ENCODE measurements around the gene TKT. TPM values are rescaled to one million over a fixed set of nuclear protein-coding genes. Genes with fewer than 3 reads are reported as not detected.
"Not testable (repeated sequence)": the region's sequence is repeated elsewhere in the genome, so short reads cannot be mapped to it uniquely, and the experiment has no call there.

TKT gene
- total RNA-seq, 2 donors from 2014 or later = 123 to 125 TPM

DNA sequence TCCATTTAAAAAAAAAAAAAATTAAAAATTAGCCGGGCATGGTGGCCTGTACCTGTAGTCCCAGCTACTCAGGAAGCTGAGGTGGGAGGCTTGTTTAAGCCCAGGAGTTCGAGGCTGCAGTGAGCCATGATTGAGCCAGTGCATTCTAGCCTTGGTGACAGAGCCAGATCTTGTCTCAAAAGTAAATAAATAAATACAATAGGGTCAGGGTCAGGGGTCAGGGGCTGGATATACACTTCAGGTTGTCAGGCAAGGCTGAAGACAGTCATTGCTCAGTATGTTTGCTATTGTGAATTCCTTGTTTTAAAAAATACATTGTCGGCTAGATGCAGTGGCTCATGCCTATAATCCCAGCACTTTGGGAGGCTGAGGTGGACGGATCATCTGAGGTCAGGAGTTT lies 8.1 kb upstream of the TKT start:
- intact Hi-C loops (cut with DNase I) = no loop called here
- peak; percentile 18 for DNase-seq (ENCODE audit: low spot score)

DNA sequence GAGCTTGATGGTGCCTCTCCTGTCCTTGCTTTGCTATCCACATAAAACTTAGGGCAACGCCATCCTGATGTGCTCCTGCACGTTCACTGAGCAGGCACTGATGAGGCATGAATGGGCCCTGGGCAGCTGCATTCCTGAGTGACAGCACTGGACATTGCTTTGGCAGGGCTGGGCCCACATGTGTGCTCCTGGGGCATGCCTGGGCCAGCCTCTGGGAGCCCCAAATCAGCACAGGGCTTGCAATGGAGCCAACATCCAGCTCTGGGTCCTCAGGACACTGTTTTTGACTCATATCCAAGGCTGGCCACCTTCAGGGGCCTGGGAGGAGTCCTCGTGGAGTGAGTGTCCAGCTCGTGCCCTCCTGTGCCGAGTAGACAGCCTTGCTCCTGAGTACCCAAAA lies 5.9 kb upstream of the TKT start:
- intact Hi-C loops (cut with DNase I) = no loop called here
- DNase-seq (ENCODE audit: low spot score) = peak; percentile 38

DNA sequence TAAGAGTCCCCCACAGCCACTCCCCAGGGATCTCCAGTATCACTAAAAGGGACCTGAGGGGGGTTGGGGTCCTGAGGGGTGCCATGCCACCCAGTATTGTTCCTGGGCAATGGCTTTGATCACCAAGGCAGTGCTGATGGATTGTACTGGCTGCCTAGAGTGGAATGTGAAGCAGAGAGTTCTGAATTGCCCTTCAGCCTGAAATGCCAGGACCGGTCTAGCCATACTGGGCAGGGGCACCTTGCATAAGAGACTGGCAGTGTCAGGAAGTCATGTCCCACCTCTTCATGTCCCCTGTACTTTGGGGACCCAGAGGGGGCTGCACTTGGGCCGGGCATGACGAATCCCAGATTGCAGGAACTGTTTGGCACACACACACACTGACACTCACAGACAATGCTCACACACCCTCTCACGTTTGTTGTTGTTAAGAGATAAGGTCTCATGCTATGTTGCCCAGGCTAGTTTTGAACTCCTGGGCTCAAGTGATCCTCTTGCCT lies 4.5 kb upstream of the TKT start:
- intact Hi-C loops (cut with DNase I) = no loop called here
- no peak for DNase-seq (ENCODE audit: low spot score)

DNA sequence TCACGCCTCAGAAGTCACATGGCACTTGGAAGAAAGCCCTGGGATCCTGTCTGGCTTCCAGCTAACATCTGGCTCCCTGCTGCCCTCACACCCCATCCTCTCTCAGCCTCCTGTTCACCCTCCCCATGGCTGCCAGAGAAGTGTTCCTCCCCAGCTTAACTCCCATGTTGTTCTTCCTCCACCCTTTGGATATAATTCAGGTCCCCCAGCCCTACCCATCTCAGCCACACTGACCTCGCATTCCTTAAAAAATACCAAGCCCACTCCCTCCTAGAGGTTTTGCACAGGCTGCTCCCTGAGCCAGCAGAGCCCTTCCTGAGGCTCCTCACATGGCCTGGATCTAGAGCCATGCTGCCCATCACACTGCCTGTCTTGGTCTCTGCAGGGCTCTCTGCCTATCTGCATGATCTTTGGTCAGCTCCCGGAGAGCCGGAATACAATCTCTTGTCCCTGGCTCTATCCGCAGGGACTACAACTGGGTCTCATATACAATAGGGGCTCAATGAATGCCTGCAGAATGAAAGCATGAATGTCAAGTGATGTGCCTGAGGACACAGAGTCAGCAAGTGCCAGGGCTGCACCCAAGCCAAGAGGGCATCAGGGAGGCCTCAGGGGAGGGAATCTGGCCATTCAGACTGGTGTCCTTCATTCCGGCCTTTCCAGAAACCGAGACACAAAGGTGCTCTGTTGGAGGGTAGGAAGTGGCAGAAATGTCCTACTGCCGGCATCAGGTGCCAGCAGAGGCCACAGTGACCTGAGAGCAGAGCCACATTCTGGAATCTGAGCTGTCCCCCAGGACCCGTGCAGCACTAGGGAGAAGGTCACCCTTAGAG lies 3.8 kb upstream of the TKT start:
- no peak for DNase-seq (ENCODE audit: low spot score)
- intact Hi-C loops (cut with DNase I) = no loop called here

DNA sequence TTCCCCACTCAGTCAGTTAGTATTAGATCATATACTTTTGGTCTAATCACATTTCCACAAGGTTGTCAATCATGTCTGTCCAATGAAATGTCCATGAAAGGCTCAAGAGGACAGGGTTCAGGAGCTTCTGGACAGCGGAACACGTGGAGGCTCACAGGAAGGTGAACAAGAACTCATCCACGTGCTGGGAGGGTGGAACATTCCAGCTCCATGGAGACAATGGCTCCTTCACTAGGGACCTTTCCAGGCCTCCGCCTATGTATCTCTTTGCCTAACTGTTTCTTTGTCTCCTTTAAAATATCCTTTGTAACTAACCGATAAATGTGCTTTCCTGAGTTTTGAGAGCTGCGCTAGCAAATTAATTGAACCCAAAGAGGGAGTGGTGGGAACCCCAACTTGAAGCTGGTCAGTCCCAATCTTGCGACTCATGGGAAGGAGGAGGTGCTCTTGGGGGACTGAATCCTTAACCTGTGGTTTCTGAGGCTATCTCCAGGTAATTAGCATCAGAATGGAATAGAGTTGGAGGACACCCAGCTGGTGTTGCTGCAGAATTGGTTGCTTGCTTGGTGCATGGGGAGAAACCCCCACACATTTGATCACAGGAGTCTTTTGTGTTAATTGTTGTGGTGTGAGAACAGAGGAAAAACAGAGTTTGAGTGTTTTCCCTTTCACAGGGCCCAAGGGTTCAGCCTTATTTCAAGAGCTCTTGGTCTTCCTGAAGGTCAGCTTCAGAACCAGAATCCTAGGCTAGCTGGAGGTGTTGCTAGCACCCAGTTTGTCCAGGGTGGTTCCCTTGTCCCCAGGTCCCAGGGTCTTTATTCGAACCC lies 3.0 kb upstream of the TKT start:
- intact Hi-C loops (cut with DNase I) = no loop called here
- DNase-seq (ENCODE audit: low spot score) = no peak

DNA sequence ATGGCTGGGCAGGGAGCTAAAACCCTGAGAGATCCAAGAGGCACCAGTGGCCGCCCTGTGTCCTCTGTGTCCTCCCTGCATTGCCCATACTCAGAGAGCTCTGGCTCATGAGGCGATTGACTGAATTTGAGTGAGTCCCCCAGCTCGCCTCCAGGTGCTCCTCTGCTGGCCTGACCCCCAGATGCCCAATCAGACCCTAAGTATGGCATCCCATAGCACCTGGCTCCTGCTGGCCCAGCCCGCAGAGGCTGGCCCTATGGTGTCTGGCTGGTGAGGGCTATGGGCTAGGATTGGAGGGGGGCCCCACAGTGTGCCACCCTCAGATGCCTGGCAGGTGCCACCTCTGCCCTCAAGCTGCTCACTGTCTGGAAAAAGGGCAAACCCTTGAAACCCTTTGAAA lies 1.6 kb upstream of the TKT start:
- no peak for DNase-seq (ENCODE audit: low spot score)
- intact Hi-C loops (cut with DNase I) = no loop called here

DNA sequence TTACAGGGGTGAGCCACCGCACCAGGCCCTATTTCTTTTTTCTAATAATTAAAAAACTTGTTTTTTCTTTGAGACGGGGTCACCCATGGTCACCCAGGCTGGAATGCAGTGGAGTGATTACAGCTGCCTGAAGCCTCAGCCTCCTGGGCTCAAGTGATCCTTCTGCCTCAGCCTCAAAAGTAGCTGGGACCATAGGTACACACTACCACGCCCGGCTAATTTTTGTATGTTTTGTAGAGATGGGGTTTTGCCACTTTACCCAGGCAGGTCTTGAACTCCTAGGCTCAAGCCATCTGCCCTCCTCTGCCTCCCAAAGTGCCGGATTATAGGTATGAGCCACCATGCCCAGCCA lies 858 bp upstream of the TKT start:
- intact Hi-C loops (cut with DNase I) = no loop called here
- no peak for DNase-seq (ENCODE audit: low spot score)

DNA sequence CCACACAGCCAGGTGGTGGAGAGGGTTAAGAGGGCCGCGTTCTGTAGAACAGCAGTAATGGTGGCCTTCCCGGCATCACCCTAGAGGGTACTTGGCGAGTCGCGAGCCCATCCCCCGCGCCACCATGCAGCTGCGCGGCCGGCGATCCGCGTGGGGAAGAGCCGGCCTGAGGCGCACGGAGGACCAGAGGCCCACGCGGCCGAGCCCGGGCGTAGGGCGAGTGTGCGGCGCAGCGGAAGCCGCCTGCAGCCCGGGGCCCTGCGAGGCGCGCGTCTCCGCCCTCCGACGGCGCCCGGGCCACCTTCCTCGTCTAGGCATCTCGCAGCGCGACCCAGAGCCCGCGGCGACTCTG lies 423 bp downstream of the TKT start:
- intact Hi-C loops (cut with DNase I) = no loop called here
- no peak for DNase-seq (ENCODE audit: low spot score)

DNA sequence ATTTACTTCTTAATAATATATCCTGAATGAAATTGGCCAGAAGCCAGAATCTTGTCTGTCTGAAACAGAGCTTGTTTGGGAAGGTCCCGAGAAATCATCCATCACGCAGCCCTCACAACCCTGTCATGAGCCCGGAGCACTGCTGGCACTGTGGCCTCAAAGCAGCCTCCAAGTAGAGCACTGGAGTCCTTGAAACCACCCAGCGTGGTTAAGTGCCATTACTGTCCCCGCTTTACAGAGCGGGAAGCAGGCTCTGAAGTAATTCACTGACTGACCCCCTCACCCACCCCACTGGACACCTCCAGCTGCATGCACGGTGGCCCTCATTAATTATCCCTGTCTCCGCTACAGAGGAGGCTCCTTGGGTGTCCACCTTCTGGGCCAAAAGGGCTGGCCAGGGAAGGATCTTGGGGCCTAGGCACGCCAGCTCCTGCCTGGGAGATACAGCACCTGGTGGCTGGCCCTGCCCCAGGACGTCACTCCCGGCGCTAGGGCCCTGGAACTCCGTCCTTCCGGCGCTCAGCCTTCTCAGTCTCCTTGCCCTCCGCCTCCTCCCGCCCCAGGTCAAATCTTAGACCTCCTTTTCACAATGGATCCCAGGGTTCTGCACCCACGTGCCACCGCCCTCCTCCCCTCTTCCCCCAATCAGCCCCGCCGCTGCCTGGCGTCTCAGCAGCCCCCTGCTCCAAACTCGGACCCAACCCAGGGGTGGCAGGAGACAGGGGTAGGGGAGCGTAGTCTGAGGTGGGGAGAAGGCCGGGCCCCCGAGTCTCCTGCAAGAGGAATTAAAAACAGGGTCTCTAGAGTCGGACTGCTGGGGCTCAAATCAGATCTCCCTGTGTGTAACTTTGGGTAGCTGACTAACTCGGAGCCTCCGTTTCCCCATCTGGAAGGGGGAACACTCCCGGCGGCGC lies 1.1 kb downstream of the TKT start:
- DNase-seq (ENCODE audit: low spot score) = peak; percentile 87
- intact Hi-C loops (cut with DNase I) = no loop called here

DNA sequence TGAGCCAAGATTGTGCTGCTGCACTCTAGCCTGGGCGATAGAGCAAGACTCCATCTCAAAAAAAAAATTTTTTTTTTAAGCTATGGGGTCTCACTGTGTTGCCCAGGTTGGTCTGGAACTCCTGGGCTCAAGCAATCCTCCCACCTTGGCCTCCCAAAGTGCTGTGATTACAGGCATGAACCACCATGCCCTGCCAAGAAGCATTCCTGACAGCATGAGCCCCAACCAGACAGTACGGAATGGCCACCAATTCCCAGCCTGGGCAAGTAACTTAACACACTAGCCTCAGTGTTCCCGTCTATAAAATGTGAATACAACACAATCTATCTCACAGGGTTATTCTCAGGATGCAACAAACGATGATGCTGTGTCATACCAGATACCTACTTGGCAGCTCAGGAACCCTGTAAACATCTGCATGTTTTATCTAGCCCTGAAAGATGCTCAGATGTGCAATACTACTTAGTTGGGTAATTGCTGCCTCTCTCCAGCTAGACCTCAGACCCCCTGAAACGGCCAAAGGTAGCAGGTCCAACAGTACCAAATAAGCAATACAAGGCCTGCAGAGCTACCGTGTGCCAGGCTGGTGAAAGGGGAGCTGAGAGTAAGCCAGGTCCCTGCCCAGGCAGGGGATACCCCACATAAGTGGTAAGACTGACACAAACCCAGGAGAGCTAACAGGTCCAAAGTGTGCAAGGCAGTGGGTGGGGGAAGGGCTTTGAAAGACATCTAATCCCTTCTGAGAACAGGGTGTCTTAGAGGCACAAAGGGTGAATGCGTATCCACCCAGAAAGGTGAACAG lies 1.9 kb downstream of the TKT start:
- intact Hi-C loops (cut with DNase I) = no loop called here

DNA sequence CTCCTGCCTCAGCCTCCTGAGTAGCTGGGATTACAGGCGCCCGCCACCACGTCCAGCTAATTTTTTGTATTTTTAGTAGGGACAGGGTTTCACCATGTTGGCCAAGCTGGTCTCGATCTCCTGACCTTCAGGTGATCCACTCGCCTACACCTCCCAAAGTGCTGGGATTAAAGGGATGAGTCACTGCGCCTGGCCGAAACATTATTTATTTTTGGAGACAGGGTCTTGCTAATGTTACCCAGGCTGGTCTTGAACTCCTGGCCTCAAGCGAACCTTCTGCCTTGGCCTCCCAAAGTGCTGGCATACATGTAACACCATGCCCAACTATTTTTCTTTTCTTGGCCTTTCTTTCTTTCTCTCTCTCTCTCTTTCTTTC lies 2.9 kb downstream of the TKT start:
- intact Hi-C loops (cut with DNase I); DNase-seq (ENCODE audit: low spot score): not testable (repeated sequence)

More for the DNA sequence above, 1.9 kb downstream of the TKT start:
- DNase-seq (ENCODE audit: low spot score) = no peak

DNA sequence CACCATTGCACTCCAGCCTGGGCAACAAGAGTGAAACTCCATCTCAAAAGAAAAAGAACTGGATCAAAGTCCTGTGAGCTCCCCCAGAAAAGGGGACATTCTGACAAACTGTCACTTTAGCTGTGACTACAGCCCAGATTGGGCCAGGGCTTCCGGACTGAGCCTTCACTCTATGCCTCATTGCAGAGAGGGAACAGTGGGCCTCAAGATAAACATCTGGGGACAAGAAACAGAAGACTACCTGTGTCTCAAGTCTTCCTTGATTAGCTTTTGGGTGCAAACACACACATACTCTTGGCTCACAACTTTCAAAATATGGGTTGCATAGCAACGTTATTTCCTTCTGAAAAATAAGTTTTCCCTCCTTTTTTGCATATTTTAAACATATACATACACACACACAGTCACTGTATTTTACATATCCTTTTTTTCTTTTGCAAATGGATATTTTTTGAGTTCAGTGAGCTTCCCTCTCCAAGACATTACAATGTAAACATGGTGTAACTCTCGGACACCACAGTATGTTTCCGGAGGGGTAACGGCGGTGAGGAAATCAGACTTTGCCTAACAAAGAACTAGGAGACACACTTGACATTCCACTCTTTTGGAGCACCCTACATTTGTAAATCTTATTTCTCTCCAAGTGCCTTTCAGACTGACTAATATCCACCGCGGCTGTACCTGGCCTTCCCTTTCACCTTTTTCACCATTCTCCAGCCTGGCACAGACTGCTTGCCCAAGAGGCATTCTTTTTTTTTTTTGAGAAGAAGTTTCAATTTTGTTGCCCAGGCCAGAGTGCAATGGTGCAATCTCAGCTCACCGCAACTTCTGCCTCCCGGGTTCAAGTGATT lies 3.5 kb downstream of the TKT start:
- DNase-seq (ENCODE audit: low spot score) = no peak
- intact Hi-C loops (cut with DNase I) = no loop called here

DNA sequence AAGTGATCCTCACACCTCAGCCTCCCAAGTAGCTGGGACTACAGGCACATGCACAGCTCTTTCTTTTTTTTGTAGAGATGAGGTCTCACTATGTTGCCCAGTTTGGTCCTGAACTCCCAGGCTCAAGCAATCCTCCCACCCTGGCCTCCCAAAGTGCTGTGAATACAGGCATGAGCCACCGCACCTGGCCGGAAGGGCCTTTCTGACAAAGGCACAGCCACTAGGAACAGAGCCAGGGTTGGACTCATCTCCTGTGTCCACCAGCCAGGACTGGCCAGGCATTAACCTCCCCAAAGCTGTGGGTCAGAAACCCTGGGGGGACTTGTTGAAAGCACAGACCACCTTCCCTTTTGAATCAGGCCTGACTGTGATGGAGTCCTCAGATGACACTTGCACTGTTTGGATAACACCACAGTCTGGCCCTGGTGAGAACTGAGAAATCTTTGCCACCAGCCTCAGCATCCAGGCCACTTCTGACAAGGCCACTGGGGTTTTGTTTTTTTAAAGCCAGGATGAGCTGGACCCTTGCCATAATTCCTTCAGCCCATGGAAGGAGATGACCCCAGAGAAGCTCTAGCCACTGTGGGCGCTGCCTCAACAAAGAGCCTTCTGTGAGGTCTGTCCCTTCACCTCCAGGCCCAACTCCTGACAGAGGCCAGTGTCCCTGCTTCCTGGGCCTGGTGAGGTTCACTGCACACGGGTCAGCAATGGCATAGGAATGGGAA lies 4.8 kb downstream of the TKT start:
- intact Hi-C loops (cut with DNase I) = no loop called here
- no peak for DNase-seq (ENCODE audit: low spot score)

DNA sequence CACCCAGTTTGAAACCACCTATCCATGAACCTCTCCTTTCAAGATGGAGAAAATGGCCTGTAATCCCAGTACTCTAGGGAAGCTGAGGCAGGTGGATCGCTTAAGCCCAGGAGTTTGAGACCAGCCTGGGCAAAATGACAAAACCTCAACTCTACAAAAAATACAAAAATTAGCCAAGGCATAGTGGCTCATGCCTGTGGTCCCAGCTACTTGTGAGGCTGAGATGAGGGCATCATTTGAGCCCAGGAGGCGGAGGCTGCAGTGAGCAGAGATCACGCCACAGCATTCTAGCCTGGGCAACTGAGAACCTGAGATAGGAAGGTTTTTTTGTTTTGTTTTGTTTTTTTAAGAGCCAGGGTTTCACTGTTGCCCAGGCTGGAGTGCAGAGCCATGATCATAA lies 5.4 kb downstream of the TKT start:
- intact Hi-C loops (cut with DNase I) = no loop called here
- no peak for DNase-seq (ENCODE audit: low spot score)

DNA sequence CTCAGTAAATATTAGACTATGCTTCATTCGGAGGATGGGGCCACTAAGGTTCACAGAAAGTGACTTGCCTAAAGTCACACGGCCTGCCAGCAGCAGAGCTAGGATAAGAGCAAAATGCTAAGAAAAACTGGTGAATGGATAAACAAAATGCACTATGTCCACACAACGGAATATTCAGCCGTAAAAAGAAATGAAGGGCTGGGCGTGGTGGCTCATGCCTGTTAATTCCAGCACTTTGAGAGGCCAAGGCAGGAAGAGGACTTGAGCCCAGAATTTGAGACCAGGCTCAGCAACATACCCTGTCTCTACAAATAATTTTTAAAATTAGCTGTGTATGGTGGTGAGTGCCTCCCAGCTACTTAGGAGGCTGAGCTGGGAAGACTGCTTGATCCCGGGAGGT lies 7.7 kb downstream of the TKT start:
- intact Hi-C loops (cut with DNase I) = no loop called here
- no peak for DNase-seq (ENCODE audit: low spot score)

DNA sequence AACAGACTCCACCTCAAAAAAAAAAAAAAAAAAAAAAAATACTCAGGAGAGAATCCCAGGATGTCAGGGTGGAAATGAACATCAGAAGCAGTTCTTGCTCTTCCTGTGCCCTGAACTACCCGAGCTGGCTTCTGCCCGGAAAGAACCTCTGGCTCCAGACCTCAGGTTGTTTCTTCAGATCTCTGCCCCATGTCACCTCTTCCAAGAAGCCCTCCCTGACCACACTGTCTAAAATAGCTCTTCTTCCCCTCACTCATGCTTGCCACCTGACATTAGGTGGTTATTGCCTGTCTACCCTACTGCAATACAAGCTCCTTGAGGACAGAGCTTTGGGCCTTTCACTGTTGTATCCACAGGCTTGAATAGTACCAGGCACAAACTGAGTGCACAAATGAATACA lies 8.2 kb downstream of the TKT start:
- no peak for DNase-seq (ENCODE audit: low spot score)
- intact Hi-C loops (cut with DNase I) = no loop called here

DNA sequence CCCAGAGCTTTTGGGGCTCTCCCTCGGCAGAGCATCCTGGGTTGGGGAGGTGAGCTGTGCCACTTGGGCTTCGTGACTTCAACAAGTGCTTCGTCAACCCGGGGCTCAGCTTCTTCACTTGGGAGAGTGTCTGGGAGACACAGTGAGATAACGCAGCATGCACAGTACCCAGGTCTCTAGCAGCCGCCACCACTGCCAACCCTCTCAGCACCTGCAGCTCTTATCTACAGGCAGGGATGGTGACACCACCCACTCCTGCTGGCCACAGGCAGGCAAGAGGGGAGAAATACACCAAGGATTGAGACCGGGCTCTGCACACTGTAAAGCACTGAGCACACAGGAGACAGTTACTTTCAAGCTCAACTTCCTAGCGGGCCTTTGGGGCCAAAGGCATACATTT lies 11.6 kb downstream of the TKT start:
- no peak for DNase-seq (ENCODE audit: low spot score)
- intact Hi-C loops (cut with DNase I) = no loop called here

DNA sequence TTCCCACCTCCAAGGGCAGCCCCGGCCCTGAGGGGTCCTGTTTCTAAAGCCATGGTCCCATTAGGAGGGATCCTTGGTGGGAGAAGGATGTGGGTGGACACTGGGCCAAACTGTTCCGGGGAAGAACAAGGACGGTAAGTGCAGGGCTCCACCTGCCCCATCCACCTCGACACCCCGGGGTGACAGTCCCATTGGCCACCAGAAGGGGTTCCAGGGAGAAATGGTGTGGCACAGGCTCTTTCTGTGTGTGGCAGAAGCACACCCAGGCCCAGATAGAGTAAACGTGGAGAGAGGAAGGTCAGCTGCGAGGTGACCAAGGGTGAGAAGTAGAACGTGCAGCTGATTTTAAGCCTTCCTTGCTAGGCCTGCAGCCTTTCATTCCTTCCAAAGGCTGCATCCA lies 12.0 kb downstream of the TKT start:
- DNase-seq (ENCODE audit: low spot score) = no peak
- intact Hi-C loops (cut with DNase I) = no loop called here
